ENCODE measurements around the gene FADS2.

FADS2 gene

DNA sequence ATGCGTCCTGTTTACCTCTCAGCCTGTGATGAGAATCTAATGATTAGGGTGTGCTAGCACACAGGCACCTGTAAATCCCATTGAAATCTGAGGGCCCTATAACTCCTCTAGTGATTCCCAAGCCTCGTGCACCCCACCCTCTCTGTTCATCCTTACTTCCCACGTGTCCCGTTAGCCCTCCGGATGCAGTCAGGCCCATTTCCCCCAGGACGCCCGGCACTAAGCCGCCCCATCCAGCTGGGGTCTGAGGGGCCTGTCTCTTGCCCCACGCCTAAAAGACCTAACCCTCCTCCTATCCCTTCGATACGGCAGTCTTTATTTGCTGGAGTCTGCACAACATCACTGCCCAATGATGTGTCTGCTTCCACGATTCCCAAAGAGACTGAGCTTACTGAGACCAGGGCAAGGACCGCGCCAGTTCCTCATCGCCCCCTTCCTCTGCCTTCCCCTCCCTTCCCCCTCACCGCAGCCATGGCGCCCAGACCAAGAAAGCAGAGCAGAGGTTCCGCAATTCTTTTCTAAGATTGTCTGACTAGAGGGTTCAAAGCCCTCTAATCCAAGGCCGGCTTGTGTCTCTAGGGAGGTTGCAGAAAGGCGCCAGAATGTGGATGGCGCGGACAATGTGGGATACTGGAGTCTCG is 1.1 kb upstream of the FADS2 start:
- DNase-seq: no peak

DNA sequence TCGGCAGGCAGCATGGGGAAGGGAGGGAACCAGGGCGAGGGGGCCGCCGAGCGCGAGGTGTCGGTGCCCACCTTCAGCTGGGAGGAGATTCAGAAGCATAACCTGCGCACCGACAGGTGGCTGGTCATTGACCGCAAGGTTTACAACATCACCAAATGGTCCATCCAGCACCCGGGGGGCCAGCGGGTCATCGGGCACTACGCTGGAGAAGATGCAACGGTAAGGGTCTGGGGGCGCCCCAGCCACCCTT is 204 bp downstream of the FADS2 start:
- DNase-seq: no peak

DNA sequence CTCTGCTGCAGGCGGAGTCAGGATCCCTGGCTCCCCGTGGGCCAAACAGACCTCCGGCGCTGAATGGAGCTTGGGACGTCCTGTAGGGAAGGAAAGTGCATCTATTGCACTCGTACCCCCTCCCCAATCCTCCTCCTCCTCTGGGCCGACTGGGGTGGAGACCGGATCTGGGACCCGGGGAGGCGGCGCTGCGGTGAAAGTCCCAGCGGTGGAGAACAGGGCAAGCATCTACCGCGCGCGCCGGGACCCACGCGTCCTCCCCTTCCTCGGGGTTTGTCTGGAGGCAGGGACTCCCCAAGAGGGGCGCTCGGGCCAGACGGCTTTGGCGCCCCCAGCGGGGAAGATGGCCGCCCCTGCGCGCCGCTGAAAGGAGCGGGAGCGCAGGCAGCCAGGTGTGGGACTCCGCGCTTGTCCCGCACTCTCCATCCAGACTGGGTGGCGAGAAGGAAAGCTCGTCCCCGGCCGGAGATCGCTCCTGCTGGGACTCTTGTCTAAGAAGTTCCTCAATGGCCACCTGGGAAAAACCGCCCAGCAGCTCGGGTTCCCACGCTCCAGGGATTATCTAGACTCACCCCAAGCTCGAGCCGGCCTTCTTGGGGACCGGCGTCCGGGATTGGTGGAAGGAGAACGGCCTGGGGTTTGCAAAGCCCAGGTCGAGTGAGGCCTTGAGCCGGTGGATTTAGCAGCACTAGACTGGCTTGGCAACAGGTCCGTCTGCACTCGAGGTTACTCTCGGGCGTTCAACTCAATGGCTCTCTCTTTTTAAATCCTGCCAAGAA is 718 bp downstream of the FADS2 start:
- peak; percentile 14 for DNase-seq

DNA sequence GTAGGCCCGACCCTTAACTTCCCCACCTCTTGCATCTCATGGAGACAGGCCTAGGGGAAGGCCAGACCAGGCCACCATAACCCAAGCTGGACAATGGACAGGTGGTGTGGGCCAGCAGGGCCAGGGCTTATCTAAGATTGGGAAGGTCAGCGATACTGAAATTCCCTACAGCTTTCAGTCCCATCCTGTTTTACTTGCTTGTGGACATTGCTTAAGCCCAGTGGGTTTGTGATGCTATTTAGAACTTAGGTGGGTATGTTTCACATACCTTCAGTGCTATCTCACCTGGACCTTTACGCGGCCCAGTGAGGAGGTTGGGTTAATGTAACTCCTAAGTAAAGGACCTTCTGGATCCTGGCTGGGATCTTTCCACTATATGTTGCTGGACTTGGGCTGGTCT is 1.7 kb downstream of the FADS2 start:
- DNase-seq: no peak

DNA sequence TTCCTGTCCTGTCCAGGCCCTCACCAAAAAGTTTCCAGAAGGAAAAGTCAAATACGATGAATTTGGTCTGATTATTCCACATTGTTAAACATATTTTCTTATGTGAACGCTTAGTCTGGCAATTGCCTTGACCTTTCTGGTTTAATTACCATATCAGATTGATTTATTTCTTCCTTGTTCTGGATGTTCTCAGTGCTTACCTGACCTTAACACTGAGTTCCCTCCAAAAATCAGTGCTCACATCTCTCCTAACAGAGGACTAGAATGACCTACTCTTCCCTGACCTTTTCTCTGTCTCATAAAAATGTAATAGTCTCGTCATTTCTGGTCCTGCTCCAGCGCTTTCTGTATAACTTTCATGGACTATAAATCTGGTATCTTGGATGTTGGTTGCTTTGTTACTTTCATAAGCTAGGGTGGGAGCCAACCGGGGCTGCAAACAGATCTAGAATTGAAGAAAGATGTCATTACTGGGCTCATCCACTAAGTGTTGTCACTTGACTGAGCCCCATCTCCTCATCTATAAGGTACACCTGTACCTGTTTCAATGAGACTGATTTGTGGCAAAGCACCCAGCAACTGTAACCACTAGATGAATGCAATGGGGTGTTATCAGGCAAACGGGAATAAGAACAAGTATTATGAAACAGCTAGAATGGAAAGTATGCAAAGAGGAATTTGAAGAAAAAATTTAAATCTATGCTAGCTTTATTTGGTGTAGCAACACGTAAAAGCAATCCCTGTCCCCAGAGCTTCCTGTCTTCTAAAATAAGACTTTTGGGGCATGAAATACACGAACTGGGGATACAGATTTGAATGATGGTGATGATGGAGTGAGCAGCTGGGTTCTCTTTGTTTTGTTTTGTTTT is 2.4 kb downstream of the FADS2 start:
- peak; percentile 42 for DNase-seq

DNA sequence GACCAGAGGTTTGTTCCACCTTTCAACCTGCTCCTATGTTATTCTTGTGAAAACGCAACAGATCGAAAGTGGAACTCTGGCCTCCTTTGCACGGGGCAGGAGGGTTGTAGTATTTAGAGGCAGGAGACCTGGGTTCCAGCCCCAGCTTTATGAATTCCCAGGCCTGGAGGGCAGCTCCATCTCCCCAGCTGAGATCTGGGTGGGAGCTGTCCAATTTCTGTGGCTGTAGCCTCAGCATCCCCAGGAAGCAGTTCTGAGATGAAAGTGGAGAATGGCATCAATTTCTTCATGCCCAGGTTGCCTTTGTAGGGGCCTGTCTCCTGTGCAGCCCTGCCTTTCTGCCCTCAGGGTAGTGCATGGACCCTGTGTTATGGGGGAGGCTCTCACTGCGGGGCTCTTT is 4.1 kb downstream of the FADS2 start:
- no peak for DNase-seq

DNA sequence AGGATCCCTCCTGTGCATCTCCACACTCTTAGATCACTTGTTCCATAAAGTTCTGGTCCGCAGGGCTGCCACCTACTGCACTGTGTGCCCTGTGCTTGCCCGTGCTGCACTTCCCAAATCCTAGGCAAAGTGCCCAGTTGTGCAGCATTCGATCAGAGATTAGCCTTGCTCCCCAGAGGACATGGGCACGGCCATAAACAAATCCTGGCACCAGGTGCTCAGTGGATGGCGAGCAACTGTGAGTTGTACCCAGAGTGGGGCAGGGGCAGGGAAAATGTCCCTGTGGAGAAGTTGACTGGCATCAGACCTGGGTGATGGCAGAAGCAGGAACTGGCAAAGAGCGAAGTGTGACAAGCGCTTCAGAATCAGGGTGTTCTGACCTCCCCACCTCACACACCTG is 4.7 kb downstream of the FADS2 start:
- no peak for DNase-seq

DNA sequence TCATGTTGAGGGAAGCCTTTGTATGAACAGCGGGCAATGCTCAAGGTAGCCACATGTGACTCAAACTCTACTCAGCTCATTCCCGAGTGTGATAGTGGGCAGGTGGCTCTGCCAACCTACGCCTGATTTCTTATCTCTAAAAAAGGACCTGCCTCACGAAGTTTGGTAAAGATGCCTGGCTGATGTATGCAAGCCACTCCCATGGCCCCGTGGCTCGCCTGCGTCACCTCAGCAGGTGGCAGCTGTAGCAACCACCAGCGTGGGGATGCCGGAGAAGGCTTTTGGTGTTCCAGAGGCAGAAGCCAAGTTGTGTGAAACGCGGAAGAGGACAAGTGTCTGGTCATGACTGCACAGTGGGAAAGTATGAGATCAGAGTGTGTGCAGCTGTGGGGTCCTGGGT is 5.4 kb downstream of the FADS2 start:
- no peak for DNase-seq

DNA sequence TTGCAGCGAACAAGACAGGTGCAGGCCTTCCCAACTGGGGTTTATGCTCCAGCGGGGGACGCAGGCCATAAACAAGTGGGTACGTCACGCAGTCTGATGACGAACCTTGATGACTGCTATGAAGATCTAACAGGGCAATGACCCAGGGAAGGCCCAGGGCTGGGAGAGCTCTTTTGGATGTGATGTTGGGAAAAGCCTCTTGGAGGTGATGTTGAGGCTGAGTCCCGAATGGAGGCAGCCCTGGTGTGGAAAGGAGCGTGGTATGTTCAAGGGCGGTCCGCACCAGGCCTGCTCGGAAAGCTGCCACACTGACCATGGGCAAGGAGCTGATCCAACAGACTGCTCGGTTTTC is 5.8 kb downstream of the FADS2 start:
- no peak for DNase-seq

DNA sequence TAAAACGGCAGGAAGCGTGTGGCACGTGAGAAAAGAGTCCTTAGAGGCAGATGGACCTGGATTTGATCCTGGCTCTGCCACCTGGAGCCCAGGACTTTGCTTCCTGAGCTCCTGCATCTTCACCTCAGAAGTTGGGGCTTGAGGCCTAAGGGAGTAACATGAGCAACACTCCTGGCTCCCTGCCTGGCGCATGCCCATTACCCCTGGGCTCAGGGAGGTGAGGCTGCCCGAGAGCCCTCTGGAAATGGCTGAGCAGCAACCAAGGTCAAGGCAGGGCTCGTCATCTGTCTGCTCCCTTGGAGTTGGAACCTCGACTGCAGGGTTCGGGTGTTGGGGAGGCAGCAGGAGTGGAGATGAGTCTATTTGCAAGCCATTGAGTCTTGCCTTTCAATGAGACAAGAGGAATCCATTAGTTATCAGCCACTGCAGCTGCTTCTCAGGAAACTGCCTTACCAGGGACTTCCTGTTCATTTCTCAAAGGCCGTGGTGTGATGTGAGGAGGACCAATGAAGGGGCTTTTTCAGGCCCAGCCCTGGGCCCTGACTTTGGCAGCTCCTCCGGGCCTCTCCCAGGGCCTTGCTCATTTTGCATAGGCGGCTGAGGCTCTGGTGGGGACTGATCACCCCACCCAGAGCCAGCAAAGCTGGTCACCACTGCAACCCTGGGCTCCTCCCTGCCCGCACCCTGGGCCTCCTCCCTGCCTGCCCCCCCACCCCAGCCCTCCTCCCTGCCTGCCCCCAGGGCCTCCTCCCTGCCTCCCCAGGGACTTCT is 6.4 kb downstream of the FADS2 start:
- peak; percentile 72 for DNase-seq

DNA sequence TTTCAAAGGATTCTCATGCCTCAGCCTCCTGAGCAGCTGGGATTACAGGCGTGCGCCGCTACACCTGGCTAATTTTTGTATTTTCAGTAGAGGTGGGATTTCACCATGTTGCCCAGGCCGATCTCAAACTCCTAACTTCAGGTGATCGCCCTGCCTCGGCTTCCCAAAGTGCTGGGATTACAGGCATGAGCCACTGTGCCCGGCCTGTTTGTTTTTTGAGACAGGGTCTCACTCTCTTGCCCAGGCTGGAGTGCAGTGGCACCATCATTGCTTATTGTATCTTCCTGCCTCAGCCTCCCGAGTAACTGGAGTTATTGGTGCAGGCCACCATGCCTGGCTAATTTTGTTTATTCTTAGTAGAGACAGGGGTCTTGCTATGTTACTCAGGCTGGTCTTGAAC is 8.1 kb downstream of the FADS2 start:
- DNase-seq: no peak

DNA sequence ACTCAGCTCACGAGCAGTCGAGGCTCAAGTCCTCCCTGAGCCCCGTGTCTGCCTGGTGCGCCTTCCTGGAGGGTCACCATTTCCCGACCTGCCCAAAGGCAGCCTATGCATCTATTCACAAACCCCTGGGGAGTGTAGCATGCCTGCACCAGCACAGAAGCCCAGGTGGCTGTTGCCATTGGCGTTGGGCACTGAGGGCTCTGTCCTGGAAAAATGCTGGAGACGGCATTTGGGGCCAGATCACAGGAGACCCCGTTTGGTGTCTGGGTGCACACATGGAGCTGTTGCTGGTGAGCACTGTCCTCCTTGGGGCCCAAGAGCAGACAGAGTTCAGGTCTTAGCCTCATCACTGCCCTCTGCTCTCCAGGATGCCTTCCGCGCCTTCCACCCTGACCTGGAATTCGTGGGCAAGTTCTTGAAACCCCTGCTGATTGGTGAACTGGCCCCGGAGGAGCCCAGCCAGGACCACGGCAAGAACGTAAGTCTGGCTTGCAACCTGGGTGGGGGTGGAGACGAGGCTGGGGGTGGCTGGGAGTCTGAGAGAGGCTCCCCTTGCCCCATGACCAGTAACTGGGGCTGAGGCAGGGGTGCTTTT is 9.4 kb downstream of the FADS2 start:
- DNase-seq: no peak

DNA sequence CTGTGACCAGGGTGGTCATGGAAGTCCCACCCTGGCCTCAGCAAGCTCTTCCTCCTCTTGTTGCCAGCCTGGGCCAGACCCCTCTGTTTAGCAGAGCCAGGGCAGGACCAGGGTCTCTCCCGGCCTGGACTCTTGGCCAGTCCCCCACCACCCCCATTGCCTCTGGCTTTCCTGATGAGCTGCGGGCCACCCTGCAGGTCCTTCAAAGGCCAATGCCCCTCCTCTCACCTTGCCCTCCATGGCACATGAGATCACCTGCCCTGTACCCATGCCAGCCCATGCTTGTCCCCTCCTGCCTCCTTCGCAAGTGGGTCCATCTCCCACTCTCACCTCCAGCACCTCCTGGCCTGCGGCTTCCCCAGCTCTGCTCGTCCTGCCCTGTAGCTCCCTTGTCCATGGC is 10.4 kb downstream of the FADS2 start:
- DNase-seq: no peak

DNA sequence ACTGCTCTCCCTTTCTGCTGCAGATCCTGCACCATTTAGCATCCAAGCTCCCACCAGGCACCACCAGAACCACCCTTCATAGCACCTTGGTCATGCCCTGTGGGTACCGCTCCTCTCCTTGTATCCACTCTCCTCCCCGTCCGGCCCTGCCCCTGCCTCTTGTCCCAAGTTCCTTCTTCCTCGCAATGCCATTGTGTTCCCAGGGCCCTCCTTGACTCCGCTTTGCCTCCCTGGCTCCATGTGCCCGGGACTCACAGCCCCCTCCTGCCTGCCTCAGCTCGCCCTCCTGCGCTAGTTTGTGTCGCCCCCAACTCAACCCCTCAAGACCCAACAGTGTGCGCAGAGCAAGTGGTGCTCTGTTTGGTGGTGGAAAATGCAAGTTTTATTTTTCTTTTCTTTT is 10.8 kb downstream of the FADS2 start:
- no peak for DNase-seq

DNA sequence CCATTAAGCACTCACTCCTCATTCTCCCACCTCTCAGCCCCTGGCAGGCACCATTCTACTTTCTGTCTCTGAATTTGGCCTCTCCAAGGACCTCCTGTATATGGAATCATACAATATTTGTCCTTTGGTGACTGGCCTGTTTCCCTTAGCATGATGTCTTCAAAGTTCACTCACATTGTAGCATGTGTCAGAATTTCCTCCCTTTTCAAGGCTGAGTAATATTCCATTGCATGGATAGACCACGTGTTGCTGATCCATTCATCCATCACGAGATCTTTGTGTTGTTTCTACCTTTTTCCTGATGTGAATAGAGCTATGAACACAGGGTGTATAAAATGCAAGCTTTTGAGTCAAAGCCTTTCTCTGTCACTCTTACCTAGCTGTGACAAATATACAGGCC is 11.6 kb downstream of the FADS2 start:
- DNase-seq: no peak

DNA sequence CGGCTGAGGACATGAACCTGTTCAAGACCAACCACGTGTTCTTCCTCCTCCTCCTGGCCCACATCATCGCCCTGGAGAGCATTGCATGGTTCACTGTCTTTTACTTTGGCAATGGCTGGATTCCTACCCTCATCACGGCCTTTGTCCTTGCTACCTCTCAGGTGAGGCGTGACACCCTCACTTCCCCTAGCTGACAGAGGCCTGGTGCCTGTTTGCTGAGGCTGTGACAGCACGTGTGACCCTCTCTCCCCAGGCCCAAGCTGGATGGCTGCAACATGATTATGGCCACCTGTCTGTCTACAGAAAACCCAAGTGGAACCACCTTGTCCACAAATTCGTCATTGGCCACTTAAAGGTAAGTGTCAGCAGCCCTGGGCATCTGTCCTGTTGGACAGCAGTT is 12.3 kb downstream of the FADS2 start:
- no peak for DNase-seq

DNA sequence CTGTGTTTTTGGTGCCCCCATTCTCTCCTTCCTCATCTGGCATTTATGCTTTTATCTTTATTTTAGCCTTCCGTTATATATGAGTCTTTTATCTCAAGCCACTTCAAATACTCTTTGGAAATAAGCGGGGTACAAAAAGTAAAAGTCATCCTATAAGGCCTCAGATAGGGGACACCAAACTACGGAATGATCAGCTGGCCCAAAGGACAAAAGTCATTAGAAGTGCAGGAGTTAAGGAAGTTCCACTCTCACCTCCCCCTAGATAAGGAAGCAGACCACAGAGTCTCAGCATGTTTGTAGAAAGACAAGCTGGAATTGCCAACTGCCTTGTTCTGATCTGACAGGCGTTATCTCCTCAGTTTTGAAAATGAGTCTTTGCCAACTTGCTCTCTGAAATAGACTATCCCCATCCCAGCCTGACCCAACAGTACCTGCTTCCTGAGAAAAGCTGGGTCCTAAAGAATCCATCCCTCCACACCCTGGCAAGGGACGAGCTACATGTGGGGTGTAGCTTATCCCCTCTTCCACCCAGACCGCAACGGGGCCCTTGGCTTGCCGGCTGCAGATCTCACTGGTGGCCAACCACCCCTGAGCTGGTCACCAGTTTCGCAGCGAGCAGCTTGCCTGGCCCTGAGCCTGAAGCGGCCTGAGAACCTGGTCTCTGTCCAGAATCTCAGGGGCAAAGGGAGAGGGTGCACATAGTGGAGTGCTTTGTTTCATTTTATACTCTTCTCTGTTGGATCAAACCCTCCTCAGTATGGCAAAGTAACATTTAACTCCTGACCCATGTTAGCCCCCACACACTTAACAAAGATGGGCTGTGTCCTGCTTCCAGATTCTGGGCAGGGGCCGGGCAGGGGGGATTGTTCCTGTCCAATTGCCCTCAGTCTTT is 13.8 kb downstream of the FADS2 start:
- DNase-seq: no peak

DNA sequence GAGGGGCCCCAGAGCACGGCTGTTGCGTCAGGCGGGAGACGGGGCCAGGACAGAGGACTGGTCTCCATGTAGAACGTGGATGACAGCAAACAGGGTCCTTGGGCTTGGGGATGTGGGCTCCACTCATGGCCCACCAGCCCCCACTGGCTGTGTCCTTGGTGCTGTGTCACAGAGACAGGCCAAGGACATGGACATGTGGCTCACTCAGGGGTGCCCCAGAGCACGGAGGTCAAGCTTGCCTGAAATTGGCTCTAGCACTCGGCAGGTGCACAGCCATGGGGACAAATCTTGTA is 14.4 kb downstream of the FADS2 start:
- DNase-seq: no peak

DNA sequence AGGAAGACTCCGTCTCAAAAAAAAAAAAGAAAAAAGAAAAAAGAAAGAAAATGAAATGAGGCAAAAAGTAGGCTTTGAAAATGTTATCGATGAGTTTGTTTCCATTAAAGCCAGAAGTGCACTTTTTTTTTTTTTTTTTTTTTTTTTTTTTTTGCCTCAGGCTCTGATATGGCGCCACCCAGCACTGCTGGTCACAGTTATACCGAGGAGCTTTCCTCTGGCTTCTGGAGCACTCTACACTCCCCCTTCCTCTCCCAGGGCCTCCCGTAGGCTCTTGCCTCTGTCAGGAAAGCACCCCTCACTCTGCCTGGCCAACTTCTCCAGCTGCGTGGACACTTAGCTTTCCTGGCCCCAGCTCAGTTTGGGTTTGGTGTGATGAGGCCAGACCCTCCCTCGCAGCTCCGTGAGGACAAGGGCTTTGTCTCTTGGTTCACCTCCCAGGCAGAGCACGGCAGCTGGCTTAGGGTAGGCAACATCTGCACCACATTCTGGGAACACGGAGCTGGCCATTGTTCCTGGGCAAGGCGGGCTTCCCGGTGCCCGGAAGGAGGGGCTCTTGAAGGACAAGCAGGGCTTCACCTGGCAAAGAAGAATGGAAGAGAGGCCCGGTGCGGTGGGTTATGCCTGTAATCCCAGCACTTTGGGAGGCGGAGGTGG is 16.9 kb downstream of the FADS2 start:
- no peak for DNase-seq

DNA sequence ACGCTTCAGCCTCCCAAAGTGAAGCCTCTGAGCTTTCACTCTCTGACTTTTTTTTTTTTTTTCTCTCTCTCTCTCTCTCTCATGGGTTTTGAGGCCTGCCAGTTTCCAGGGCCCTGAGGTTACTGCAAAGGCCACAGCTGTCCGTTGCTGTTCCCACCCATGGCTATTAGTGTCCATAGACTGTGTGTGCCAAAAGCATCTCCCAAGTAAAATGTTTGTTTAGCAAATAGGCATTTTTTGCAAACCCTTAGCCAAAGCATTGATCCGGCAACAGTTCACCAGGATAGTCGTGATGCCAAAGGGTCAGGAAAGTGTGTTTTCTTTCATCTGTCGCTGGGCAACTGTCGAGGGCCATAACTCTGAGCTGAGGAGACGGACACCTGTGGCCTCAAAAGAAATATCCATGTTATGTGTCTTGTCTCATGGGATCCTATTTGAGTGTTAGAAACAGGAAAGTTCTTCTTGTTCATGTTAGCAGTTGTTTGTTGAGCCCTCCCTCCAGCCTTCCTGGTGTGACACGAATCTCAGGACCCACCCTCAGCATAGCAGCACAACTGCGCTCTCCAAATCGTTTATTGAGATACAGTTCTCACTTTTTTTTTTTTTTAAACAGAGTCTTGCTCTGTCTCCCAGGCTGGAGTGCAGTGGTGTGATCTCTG is 18.4 kb downstream of the FADS2 start:
- no peak for DNase-seq
